ENCODE results near the gene GPR68. TPM values are rescaled to one million over a fixed set of nuclear protein-coding genes. Genes with fewer than 3 reads are reported as not detected.

The GPR68 gene
- total RNA-seq, 2 donors from 2014 or later, result 1.8 to 2.0 TPM

DNA sequence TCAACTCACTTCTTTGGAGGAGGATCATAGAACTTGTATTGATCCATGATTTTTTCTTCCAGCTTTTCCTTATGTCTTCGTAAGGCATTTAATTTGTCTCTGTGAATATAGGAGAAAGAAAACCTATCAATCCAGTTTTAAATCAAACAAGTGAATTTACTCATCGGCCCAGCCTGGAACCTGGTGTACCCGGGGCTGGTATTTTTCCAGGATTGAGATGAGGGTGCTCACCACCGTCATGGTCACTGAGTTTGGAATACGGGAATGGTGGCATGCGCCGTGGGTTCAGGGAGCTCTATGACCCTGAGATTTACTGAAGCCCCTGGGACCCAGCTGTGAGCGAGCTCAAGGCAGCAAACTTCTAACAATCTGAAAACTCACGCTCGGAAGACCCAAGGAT lies 46.5 kb upstream of the GPR68 start:
- Histone ChIP-seq H3K9me3 (no peaks in the 10 kb centered on the region), H3K4me3 (no peak overlapping the region), H3K27ac (no peak overlapping the region), H3K27me3 (replicated peaks; ENCODE audit: insufficient read depth) (no peaks in the 10 kb centered on the region), H3K36me3 (no peaks in the 10 kb centered on the region), H3K4me1 (ENCODE audit: control insufficient read depth in 1 of 2, low read depth in 2 of 2) (no peaks in the 10 kb centered on the region)
- TF ChIP-seq, protein P1, sequence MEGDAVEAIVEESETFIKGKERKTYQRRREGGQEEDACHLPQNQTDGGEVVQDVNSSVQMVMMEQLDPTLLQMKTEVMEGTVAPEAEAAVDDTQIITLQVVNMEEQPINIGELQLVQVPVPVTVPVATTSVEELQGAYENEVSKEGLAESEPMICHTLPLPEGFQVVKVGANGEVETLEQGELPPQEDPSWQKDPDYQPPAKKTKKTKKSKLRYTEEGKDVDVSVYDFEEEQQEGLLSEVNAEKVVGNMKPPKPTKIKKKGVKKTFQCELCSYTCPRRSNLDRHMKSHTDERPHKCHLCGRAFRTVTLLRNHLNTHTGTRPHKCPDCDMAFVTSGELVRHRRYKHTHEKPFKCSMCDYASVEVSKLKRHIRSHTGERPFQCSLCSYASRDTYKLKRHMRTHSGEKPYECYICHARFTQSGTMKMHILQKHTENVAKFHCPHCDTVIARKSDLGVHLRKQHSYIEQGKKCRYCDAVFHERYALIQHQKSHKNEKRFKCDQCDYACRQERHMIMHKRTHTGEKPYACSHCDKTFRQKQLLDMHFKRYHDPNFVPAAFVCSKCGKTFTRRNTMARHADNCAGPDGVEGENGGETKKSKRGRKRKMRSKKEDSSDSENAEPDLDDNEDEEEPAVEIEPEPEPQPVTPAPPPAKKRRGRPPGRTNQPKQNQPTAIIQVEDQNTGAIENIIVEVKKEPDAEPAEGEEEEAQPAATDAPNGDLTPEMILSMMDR (IDR thresholded peaks at IDR 0.05), result no peak
- ATAC-seq (ENCODE audit: insufficient number of reproducible peaks, low FRiP score, low read depth) (no peak), DNase-seq (ENCODE audit: low spot score) (no peak)

DNA sequence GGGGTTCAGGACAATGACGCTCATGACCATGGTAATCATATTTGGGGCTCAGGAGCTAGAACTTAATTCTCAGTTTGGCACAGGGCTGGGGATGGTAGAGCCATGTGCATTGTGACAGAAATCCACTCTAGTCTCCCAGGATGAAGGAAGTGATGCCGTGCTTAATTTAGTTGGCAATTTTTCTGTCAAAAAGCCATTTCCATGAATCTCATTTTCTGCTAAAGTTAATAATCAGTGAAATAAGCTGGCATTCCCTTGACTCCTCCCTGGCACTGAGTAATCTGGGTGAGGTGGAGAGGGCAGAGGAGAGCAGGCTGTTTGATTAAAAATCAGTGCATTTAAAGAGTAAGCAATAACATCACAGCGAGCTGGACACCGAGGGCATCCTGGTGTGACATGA lies 45.0 kb upstream of the GPR68 start:
- Histone ChIP-seq H3K9me3 (no peaks in the 10 kb centered on the region), H3K4me1 (ENCODE audit: control insufficient read depth in 1 of 2, low read depth in 2 of 2) (peaks cover 0 to 6% of the 10 kb centered on the region in 2 donors), H3K27me3 (replicated peaks; ENCODE audit: insufficient read depth) (no peaks in the 10 kb centered on the region), H3K4me3 (no peak overlapping the region), H3K36me3 (no peaks in the 10 kb centered on the region), H3K27ac (no peak overlapping the region)
- ATAC-seq (ENCODE audit: insufficient number of reproducible peaks, low FRiP score, low read depth) (no peak), DNase-seq (ENCODE audit: low spot score) (no peak)
- TF ChIP-seq, protein P1 (IDR thresholded peaks at IDR 0.05), result no peak

DNA sequence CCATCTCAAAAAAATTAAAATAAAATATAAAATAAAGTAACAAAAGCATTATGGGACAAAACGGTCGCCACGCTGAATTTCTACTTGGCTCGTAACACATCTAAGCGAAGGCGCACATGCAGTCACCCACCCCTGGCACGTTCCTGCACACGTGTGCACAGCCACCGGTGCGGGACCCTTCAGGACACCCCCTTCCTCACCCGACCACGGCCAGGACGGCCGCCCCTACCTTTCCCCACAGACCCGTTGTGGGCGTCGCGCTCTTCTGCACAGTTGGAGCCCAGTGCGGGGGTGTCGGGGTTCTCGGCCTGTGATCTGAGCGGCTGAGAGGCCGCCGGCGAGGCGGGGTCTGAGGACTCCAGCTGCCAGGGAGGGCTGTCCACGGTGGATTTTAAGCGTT lies 44.4 kb upstream of the GPR68 start:
- DNase-seq (ENCODE audit: low spot score), result no peak
- no peaks in the 10 kb centered on the region for H3K9me3 ChIP-seq

DNA sequence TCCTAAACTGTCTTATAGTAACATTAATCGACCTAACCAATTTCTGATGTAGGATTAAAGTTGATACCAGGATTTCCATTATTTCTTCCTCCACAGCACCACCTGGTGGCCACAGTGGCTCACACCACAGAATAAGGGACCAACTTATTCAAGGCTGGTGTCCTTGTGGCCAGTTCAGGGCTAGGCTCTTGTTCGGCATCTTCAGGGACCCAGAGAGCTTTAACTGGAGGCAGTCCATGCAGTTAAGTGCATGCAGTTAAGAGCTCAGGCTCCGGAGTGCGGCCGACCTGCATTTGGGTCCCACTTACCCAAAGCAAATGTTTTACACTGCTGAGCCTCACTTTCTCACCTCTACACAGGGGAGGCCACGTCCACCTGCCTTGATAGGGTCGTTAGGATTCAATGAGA lies 42.0 kb upstream of the GPR68 start:
- ATAC-seq (ENCODE audit: insufficient number of reproducible peaks, low FRiP score, low read depth), result no peak
- no peak overlapping the region for H3K27ac ChIP-seq
- H3K4me1 ChIP-seq (ENCODE audit: control insufficient read depth in 1 of 2, low read depth in 2 of 2), result peaks cover 0 to 11% of the 10 kb centered on the region in 2 donors
- TF ChIP-seq, protein P1 (IDR thresholded peaks at IDR 0.05), result peak; percentile 84
- DNase-seq (ENCODE audit: low spot score), result no peak
- no peaks in the 10 kb centered on the region for H3K36me3 ChIP-seq
- no peak overlapping the region for H3K4me3 ChIP-seq
- H3K27me3 ChIP-seq (replicated peaks; ENCODE audit: insufficient read depth), result no peaks in the 10 kb centered on the region
- H3K9me3 ChIP-seq, result no peaks in the 10 kb centered on the region

More for the DNA sequence above, 44.4 kb upstream of the GPR68 start:
- no peaks in the 10 kb centered on the region for H3K27me3 ChIP-seq (replicated peaks; ENCODE audit: insufficient read depth)
- TF ChIP-seq, protein P1 (IDR thresholded peaks at IDR 0.05), result no peak
- peaks cover 0 to 11% of the 10 kb centered on the region in 2 donors for H3K4me1 ChIP-seq (ENCODE audit: control insufficient read depth in 1 of 2, low read depth in 2 of 2)
- no peak for ATAC-seq (ENCODE audit: insufficient number of reproducible peaks, low FRiP score, low read depth)
- H3K27ac ChIP-seq, result no peak overlapping the region
- no peak overlapping the region for H3K4me3 ChIP-seq
- no peaks in the 10 kb centered on the region for H3K36me3 ChIP-seq

DNA sequence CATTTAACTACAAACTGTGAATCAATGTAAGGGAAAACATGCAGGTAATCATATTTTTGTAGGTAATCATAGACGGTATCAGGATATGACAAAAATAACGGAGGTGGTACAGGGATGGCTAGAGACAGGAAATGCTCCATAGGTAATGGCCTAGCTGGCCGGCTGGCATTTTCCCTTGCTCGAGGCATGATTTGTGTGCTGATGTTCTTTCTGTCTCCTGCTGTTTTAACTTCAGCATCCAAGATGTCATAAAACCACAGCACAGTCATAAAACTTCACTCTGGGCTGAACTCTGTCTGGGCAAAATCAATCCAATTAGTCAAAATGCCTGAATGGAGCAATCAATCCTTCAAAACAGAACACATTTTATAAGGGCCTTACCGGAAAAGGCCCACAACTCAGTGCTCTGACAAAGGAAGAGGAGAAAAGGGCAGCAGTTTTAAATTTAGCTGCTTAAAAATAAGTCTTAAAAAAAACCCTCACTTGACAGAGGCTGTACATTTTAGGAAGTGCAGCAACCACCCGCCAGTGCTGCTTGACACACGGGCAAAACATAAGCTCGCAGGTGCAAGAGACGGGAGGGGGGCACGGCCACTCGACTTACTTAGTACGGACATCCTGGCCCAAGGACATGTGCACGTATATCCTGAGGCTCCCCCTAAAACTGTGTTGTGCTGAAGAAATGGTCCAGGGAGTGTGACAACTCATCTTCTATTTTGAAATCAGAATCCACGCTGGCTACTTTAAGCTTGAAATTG lies 40.5 kb upstream of the GPR68 start:
- no peaks in the 10 kb centered on the region for H3K36me3 ChIP-seq
- ATAC-seq (ENCODE audit: insufficient number of reproducible peaks, low FRiP score, low read depth) (no peak), DNase-seq (ENCODE audit: low spot score) (no peak)
- TF ChIP-seq, protein P1 (IDR thresholded peaks at IDR 0.05), result no peak
- no peak overlapping the region for H3K27ac ChIP-seq
- peaks cover 0 to 11% of the 10 kb centered on the region in 2 donors for H3K4me1 ChIP-seq (ENCODE audit: control insufficient read depth in 1 of 2, low read depth in 2 of 2)
- no peaks in the 10 kb centered on the region for H3K9me3 ChIP-seq
- no peaks in the 10 kb centered on the region for H3K27me3 ChIP-seq (replicated peaks; ENCODE audit: insufficient read depth)
- H3K4me3 ChIP-seq, result no peak overlapping the region

Data from thoracic aorta (tissue), 2 donors.